NCI-H510A treated with DMSO at 0.1 percent for 48 hours (cell line): Measurements from ENCODE around the gene ADRB1.

ENCODE experiments used
- DNase-seq: peaks from one replicate; lab custom pipeline; 2025; lab: John Stamatoyannopoulos, UW

ADRB1 gene

DNA sequence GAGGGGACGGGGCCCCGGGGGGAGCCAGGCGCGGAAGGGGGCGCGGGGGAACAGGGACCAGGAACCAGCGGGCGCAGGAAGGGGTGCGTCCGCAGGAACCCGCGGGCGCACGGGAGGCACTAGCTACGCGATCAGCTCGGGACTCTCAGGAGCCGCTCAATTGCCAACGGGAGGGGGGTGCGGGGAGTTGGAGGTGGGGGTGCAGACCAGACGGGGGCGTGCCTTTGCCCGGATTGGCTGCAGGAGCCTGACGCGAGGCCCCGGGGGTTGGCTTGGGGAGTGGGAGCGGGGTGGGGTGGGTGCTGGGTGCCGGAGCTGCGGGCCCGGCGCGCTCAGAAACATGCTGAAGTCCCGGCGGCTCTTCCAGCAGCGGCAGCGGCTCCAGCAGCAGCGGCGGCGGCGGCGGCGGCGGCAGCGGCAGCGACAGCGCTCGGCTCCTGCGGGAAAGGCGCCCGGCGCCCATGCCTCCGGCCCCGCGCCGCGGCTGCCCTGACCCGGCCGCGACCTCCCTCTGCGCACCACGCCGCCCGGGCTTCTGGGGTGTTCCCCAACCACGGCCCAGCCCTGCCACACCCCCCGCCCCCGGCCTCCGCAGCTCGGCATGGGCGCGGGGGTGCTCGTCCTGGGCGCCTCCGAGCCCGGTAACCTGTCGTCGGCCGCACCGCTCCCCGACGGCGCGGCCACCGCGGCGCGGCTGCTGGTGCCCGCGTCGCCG, at the start of gene ADRB1:
ADRB1 (plus strand) TSS at position 335 of the 715 bp plus-strand sequence; CDS start at position 602, 267 bp downstream.
- DNase-seq: peak; percentile 66

DNA sequence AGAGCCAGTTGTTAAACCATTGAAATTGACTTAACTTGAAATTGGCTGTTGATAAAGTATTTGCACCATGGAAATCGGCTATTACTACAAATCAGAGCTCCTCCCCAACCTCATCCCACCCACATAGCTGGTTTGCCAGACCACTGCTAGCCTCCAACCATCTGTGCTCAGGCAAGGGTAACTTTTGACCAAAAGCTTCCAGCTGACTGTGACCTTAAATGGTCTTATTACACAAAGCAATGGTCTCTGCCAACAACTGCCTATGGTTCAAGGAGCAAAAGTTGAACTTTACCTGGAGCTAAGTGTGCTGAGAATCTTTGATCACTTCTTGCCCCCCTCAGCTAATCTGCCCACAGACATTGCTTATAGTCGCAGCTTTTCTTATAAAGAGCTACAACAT, 48.5 kb upstream of the ADRB1 start:
- no peak for DNase-seq

DNA sequence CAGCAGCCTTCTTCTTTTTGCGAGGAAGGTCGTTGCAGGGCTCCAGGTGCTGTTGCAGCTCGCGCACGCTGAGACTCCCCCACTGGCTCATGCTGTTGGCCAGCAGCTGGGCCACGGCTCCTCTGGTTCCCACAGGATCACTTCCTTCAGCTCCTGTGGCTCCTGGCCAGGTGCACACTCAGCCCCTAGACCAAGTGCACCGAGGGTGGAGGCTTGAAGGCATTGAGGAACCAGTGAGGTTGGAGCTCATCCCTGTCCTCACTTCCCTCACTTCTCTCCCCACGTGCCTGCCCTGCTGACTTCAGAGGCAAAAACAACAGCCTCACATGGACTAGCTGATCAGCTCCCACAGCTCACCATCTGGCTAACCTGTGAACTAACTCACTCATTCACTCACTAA, 46.2 kb upstream of the ADRB1 start:
- no peak for DNase-seq

DNA sequence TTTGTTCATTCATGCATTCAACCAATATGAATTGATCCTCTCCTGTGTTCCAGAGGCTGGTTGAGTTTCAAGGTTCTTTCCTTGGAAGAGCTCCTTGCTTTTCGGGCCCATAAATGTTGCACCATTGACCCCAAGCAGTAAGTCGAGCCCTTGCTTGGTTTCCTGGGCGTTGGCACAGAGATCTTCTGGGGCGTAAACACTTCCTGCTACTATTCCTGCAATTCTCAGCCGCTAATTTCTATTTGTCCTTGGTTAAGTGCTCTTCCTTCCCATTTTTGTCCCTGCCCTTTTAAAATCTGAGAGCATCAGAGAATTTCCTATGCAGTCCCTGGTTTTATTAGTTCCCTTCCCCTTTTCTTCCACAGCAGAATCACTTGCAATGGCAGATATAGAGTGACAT, 44.1 kb upstream of the ADRB1 start:
- DNase-seq: no peak

DNA sequence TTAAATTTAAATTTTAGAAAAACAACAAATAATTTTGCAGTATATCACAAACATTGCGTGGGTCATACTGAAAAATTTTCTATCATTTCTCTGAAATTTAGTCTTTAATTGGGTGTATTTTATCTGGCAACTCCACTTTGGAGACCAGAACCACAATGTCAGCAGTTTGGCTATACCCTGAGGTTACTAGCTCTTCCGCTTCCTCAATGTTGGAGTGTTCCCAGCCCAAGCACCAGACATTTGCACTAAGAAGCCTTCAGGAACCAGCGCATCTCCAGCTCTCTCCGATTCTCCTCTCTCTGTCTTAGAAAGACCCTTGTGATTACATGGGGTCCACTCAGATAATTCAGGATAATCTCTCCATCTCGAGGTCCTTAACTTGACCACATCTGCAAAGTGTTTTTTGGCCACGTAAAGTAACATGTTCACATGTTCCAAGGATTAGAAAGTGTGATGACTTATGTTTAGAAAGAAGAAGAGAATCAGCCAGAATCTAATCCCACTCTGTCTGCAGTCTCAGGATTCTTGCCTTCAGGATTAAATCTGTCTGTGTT, 43.1 kb upstream of the ADRB1 start:
- DNase-seq: no peak

DNA sequence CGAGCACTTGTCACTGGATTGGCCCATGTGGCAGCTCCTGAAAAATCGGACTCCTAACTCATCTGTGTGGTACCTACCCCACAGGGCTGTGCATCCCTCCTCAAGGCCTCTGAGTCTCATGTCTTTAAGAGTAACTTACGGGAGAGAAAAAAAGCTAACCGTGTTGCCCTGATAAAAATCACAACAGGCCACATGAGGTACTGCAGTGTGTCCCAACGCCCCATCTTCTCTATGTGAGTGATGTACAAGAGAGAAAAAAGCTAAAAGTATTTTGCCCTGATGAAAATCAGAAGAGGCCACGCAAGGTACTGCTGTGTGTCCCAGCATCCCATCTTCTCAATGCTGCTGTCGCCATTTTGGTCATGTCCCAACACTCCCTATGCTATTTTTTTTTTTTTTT, 41.2 kb upstream of the ADRB1 start:
- no peak for DNase-seq

DNA sequence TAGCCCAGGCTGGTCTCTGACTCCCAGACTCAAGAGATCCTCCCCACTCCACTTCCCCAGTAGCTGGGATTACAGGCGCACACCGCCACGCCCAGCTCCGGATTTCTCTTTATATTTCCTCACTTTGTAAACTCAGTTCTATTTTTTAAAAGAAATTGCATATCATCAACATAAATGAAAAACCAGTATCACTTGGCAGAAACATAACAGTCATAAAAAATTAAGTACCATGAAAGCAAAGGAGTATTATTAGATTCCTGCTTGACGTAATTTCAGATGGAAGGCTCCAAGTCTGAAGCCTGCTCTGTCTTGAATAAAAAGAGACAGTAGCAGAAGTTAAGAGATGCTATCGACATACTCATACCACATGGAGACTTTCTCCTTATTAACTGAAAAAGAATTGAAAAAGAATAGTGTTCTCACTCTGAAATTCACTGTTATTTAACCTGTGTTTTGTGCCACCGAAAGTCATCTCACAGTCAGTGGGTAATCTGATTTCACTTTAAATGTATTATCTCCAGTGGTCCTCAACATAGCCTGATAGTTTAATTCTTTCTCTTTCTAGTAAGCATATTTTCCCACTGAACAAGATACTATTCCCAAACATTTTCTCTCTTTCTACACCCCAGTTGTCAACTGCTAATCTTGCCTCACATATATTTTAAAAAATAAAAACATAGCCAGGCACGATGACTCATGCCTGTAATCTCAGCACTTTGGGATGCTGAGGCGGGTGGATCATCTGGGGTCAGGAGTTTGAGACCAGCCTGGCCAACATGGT, 40.3 kb upstream of the ADRB1 start:
- no peak for DNase-seq

DNA sequence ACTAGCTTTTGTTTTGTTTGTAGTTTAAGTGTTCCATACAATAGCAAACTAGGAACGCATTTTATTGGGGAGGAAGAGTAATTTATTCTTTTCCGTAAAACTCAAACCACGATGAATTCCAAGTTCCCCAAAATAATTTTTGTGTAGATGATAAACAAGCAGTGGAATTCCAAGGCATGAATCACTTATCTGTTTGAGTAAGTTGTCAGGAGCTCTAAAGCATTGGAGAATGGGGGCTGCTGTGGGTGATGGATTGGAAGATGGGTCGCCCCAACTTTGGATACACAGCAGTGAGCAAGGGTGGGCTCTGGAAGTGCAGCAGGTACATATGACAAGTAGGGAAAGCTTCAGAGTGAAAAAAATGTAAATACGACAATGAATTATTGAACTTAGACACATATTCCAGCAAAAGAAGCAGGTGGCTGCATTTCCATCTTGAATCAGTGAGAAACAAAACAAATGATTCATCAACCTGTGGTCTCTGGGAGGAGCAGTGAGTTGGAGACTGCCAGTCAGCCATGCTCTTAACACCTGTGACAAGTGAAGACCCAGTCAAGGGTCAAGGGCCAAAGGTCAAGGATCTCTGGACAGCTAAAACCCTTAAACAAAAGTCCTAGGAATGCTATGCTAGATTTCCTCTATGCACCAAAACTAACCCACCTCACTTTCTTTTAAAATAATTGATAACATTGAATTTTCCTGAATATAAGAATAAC, 34.2 kb upstream of the ADRB1 start:
- no peak for DNase-seq

DNA sequence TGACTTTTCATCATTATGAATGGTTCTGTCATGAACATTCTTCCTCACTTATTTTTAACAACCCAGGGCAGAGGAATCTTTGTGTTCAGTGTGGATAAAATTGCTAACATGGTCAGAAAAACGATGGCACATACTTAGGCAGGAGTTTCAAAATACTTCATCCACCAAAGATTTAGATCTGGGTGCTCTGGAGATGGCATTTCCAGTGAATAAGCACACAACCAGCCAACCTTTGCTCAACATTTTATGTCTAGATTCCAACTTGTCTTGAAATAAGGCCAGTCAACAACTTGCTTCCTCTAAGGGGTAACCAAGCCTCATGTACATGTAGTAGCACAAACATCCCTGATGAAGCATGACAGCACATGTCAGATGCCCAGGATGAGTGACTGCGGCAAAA, 33.4 kb upstream of the ADRB1 start:
- no peak for DNase-seq

DNA sequence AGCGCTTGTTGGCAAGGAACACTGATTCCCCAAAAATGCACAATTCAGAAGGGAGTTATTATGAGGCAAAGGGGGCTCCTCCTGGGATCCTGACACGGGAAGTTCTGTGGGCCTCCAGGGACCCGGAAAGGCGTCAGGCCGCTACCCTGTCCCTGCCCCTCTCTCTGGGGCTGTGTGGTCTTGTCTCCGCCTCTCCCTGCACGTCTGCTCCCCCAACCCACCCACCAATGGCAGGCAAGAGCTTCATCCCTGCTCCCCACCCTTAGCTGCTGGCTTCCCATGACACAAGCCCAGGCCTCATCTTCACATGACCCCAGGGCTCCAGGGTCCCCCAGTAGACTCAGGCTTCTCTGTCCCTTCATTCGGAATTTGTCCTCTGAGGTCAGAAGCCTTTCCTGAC, 31.0 kb upstream of the ADRB1 start:
- no peak for DNase-seq

DNA sequence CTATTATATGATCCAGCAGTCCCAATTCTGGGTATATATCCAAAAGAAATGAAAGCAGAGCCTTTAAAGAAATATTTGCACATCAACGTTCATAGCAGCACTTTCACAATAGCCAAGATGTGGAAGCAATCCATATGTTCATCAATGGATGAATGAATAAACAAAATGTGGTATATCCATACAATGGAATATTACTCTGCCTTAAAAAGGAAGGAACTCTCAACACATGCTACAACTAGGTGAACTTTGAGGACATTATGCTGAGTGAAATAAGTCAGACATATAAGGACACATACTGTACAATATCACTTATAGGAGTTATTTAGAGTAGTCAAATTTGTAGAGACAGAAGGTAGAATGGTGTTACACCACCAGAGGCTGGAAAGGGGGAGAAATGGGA, 28.0 kb upstream of the ADRB1 start:
- no peak for DNase-seq

DNA sequence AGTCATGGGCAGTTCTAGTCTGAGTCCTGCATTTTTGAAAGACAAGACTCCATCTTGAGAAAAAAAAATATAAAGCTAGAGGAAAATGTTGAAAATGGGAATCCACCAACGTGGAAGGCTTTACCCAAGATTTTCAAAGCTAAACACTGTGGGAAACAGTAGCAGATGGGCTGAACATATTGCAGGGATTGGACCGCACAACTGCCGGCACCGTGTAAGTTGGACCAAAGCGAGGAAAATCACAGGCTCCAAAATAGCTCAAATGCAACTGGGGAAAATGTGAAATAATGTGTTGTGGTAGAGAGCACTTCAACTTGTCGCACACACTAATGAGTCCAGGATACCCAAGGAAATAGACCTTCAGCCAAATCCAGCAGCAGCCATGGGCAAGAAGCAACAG, 26.4 kb upstream of the ADRB1 start:
- DNase-seq: no peak

DNA sequence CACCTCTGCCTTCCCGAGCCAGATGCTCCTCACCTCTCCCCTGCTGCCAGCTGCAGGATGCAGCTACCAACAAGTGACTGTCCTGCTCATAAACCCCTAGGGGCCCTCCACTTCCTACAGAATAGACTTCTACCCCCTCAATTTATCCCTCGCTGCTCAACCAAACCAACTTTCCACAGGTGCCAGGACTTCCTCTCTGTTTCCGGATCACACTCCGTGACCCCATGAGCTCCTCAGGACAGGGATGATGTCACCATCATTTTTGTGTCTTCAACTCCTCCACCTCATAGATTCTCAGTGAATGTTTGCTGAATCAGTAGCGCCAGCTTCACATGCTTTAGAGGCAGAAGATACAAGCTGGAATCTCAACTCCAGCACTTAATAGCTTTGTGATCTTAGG, 25.8 kb upstream of the ADRB1 start:
- DNase-seq: no peak

DNA sequence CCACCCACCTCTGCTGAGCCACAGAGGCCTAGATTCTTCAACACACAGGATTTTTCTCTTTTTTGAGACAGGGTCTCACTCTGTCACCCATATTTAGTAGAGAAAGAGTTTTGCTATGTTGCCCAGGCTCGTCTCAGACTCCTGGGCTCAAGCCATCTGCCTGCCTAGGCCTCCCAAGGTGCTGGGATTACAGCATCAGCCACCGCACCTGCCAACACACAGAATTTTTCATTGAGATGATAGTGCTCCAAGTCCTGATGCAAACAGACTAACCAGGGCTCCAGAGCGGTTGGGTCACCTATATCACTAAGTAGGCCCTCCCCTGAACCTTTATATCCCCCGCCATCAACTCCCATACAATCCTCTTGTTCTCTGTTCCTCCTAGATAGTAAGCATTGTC, 24.4 kb upstream of the ADRB1 start:
- no peak for DNase-seq

DNA sequence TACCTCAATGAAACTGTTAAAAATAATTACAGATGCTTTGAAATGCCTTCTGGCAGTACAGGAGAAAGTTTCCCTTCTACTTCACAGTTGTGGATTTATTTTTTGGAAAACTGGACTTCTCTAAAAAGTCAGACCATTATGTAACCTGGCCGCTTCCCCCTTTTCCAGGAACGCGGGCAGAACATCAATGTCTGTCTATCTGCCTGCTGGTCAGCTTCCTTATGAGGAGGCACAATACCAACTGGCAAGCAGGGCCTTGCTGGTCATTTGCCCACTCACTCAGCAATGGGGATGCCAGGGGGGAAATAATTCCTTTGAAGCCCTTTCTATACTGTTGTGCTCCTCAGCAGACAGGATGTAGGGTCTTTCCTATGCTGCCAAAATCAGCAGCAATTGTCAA, 22.5 kb upstream of the ADRB1 start:
- no peak for DNase-seq

DNA sequence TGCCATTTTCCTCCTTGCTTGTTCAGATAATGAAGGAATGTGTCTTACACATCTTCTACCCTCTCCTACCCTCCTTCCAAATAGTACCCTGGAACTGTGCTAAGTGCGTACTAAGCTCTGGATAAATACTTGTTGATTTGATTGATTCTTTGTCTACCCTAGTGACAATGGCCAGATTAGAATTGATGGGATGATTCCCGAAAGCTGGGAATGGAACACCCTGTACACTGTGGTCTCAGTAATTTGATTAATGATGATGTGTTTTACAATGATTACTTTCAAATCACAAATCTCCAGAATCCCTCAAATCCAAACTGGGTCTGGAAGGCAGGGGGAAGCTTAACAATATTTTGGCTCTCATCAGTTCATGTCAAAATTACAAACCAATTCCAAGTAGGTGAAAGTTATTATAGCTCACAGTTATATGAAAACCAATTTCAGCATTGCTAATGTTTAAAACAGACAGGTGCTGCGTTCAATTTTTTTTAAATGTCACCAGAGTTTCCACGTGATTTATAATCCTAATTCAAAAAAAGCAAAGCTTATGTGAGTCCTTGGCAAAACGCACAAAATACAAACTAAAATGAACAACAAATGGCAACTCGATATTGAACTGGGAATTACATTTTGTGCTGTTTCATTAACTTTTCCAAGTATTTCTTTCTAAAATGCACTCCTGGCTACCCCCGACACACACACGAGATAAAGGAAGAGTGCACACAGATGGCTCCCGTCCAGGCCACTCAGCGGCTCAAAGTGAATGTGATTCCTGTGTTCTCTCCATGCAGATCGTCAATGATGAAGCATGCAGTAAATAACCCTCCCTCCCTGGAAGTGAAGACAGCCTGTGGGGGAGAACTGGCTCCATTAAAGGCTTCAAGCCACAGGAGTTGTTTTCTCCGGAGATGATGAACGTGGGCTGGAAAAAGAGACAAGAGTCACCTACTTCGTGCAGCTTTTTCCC, 21.7 kb upstream of the ADRB1 start:
- no peak for DNase-seq

DNA sequence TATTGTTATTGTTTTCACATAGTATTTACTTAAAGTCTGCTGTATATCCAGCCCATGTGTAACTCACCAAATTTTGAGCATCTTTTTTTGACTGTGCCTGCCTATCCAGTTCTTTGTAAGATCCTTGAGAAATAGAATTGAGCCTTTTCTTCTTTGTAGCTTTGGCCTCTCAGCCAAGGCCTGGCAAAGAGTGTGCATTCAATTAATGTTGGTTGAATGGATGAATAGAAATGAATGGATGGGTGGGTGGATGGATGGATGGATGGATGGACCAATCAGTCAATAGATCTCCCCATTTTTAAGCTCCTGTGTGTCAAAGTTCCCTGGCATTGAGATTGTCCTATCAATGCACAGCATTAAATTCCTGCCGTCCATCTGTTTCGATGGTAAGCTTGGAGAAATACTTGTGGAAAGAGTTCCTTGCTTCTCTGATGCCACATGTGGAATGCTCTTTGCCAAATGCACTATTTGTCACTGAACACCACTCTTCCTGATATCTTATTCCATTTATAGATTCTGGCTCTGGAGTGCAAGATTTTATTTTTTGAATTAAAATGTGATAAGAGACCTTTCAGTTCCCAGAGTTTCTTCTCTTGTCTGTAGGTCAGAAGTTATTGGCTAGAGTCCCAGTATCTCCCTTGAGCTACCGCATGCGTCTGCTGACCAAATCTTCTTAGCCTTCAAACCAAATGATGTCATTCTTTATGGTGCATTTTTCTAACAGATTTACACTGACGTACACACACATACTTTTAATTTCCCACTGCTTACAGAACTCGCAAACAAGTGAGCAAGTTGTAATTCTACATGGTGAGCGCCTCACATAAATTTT, 20.7 kb upstream of the ADRB1 start:
- no peak for DNase-seq

DNA sequence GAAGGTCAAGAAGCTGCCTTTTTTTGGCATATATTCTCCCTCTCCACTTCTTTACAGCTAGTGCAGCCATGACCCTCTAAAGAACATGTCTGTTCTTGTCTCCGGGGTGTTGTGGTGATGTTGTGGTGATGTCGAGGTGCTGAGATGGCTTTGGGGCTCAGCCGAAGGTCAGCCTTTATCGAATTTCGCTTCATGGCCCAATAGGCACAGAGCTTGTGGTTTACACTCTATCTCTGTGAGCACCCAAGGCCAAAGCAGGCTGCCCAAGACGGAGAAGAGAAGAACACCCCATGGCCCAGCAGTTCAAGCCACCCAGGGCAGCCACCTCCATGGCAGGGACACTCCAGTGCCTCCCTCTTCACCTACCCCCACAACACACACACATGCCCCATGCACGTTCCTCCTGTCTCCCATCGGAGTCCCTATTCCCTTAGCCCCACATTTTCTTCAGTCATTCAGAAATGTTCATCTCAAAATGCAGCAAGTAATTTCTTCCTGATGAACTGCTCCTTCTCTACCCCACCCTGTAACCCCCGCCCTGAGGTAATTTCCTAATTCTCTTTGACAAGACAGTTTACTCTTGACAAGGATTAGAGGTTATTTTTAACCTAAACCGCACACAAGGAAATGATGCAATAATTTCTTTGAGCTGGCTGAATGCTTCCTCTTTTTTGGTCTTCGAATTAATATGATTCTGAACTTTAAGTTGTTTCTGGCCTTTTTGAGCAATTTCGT, 18.6 kb upstream of the ADRB1 start:
- no peak for DNase-seq

DNA sequence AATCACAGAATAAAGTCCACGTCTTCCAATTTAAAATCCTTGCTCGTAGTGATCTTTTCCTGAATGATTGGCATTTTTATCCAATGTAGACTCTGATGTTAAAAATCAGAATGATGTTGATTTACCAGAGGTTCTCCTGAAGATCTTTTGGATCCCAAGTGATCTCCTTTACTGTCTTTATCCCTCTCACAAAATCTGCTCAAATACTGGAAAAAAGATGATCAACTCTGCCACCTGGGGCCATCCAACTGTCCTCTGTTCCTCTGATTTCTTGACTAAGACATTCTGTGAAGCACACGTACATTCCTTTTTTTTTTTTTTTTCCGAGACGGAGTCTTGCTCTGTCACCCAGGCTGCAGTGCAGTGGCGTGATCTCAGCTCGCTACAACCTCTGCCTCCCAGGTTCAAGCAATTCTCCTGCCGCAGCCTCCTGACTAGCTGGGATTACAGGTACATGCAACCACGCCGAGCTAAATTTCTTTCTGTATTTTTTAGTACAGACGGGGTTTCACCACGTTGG, 18.0 kb upstream of the ADRB1 start:
- no peak for DNase-seq
